ENCODE results near the gene MAVS. TPM values are rescaled to one million over a fixed set of nuclear protein-coding genes. Genes with fewer than 3 reads are reported as not detected.
"Not testable (repeated sequence)": the region's sequence is repeated elsewhere in the genome, so short reads cannot be mapped to it uniquely, and the experiment has no call there.

MAVS gene
- total and polyA plus RNA-seq, 12 donors = 17.5 to 48.7 (median 44.2) TPM

GRCh38 chr20:3890999-3891929, 44.6 kb downstream of the MAVS start:
- peaks cover 6 to 73% (median 69%) of the 10 kb centered on the region in 9 donors for H3K4me1 ChIP-seq
- no peaks in the 10 kb centered on the region for H3K27me3 ChIP-seq
- DNase-seq (no peak), ATAC-seq (no peak)
- intact Hi-C loops (cut with DNase I) = loop anchor here in 6 of 10 donors (5.0 to 10.0 kb wide), 7 partner anchors 41 to 194 kb away; partner anchors contain the start of gene RNF24 (in 1 of the 6)
- WGBS, 2 donors = 48 to 52% methylated on average over 16 of the region's 16 CpGs
- H3K9me3 ChIP-seq = no peaks in the 10 kb centered on the region
- peaks cover 0 to 15% (median 0%) of the 10 kb centered on the region in 9 donors for H3K36me3 ChIP-seq
- peak overlapping the region in 6 of 10 donors; percentile 95 to 99 (median 97) for H3K27ac ChIP-seq
- H3K4me3 ChIP-seq = peak overlapping the region in 8 of 10 donors; percentile 65 to 100 (median 92)
- TF ChIP-seq CTCF (IDR thresholded peaks at IDR 0.05) = no peak

DNA sequence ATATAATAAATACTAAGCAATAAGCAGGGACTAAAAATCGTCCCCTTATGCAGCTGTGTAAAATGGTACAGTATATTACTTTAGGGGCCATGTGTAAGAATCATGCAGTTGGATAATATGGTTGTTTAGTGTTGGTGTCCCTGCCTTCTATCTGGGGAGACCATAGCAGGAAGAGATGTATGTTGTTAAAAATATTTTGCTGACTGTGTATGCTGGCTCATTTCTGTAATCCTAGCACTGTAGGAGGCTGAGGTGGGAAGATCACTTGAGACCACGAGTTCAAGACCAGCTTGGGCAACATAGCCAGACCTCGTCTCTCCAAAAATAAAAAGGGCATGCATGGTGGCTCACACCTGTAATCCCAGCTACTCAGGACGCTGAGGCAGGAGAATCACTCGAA, 48.2 kb downstream of the MAVS start:
- ATAC-seq (no peak), DNase-seq (no peak)
- Histone ChIP-seq H3K4me3 (no peak overlapping the region), H3K36me3 (peaks cover 0 to 15% (median 0%) of the 10 kb centered on the region in 9 donors), H3K27ac (no peak overlapping the region), H3K27me3 (no peaks in the 10 kb centered on the region), H3K9me3 (no peaks in the 10 kb centered on the region), H3K4me1 (peaks cover 7 to 98% (median 93%) of the 10 kb centered on the region in 9 donors)
- TF ChIP-seq CTCF (IDR thresholded peaks at IDR 0.05) = no peak
- WGBS, 2 donors = 82 to 85% methylated on average over 5 of the region's 5 CpGs
- intact Hi-C loops (cut with DNase I) = loop anchor here in 6 of 10 donors (1.0 to 10.0 kb wide), 8 partner anchors 20 to 190 kb away; partner anchors contain the start of gene RNF24 (in 1 of the 6)

- H3K4me1 ChIP-seq = peaks cover 5 to 100% (median 97%) of the 10 kb centered on the region in 9 donors
- no peaks in the 10 kb centered on the region for H3K27me3 ChIP-seq
- ATAC-seq = peak in 2 of 8 donors; percentile 32 to 50
- TF ChIP-seq CTCF (IDR thresholded peaks at IDR 0.05) = no peak
- no peaks in the 10 kb centered on the region for H3K9me3 ChIP-seq
- H3K36me3 ChIP-seq = peaks cover 0 to 14% (median 0%) of the 10 kb centered on the region in 9 donors
- peak overlapping the region in 1 of 10 donors; percentile 40 for H3K27ac ChIP-seq
- H3K4me3 ChIP-seq = peak overlapping the region in 1 of 10 donors; percentile 5
- no peak for DNase-seq
- intact Hi-C loops (cut with DNase I) = loop anchor here in 2 of 10 donors (10.0 kb wide), 3 partner anchors 88 to 188 kb away; no protein-coding TSS in a partner anchor
- 65 to 79% methylated on average over 4 of the region's 4 CpGs for WGBS, 2 donors
Measured at GRCh38 chr20:3896302-3896701, 49.7 kb downstream of the MAVS start.

GRCh38 chr20:3896853-3897583, 50.4 kb downstream of the MAVS start:
- ATAC-seq = no peak
- Histone ChIP-seq H3K27ac (peak overlapping the region in 1 of 10 donors; percentile 40), H3K4me1 (peaks cover 5 to 100% (median 97%) of the 10 kb centered on the region in 9 donors), H3K27me3 (no peaks in the 10 kb centered on the region), H3K36me3 (peaks cover 0 to 14% (median 0%) of the 10 kb centered on the region in 9 donors), H3K4me3 (no peak overlapping the region), H3K9me3 (no peaks in the 10 kb centered on the region)
- no peak for TF ChIP-seq CTCF (IDR thresholded peaks at IDR 0.05)
- intact Hi-C loops (cut with DNase I) = loop anchor here in 2 of 10 donors (10.0 kb wide), 3 partner anchors 88 to 188 kb away; no protein-coding TSS in a partner anchor
- DNase-seq = no peak
- WGBS, 2 donors = 60 to 62% methylated on average over 10 of the region's 10 CpGs

DNA sequence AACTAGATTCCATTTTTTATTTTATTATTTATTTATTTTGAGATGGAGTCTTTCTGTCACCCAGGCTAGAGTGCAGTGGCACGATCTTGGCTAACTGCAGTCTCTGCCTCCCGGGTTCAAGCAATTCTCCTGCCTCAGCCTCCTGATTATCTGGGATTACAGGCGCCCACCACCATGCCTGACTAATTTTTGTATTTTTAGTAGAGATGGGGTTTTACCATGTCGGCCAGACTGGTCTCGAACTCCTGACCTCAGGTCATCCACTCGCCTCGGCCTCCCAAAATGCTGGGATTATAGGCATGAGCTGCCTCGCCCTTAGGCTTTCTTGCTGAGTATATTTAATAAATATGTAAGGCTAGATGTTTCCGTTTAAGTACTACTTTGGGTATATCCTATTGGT, 51.5 kb downstream of the MAVS start:
- not testable (repeated sequence) for H3K4me3 ChIP-seq, H3K27me3 ChIP-seq, H3K27ac ChIP-seq, ATAC-seq, H3K9me3 ChIP-seq, DNase-seq
- WGBS, 2 donors = 85 to 90% methylated on average over 9 of the region's 9 CpGs
- intact Hi-C loops (cut with DNase I) = loop anchor here in 2 of 10 donors (10.0 kb wide), 3 partner anchors 87 to 187 kb away; no protein-coding TSS in a partner anchor
- H3K4me1 ChIP-seq = peaks cover 5 to 99% (median 93%) of the 10 kb centered on the region in 9 donors
- H3K36me3 ChIP-seq = peaks cover 0 to 14% (median 0%) of the 10 kb centered on the region in 9 donors
